Adrenal gland (tissue), 5 donors: Measurements from ENCODE around the gene CCDC3.

Experiments
- CTCF ChIP-seq, 6 experiments: fragments of 450-650 bp in 4 of 6; fragments of 200-600 bp in 2 of 6; sonication (generic) in 1 of 6; IDR thresholded peaks; 1 replicate in 5 of 6; 2 replicates in 1 of 6; pipeline versions ENCODE4 v1.5.1 to v1.8.0; 2016 to 2021; ENCODE audit warnings: antibody characterized with exemption in 6 of 6, mild to moderate bottlenecking in 2 of 6, moderate library complexity in 1 of 6
- POLR2A ChIP-seq, 2 donors: fragments of 450-650 bp; IDR thresholded peaks; one replicate each; pipeline ENCODE4 v1.6.1; 2017; ENCODE audit warnings: antibody characterized with exemption in 2 of 2, mild to moderate bottlenecking in 2 of 2, moderate library complexity in 1 of 2
- donor health status: DM: no; HTN: no; CAD: no.

- no peak for TF ChIP-seq POLR2A (IDR thresholded peaks at IDR 0.05)
- no peak for TF ChIP-seq CTCF (IDR thresholded peaks at IDR 0.05)
These were observed 47.2 kb upstream of the CCDC3 start for GRCh38 chr10:13048762-13049161.
